ENCODE data around the gene UCHL5. TPM values are rescaled to one million over a fixed set of nuclear protein-coding genes. Genes with fewer than 3 reads are reported as not detected.

UCHL5 gene
- total RNA-seq, 1 donor from 2014 or later, result 25.9 TPM

GRCh38 chr1:193077991-193078390, 18.8 kb upstream of the UCHL5 start:
- Mint-ChIP-seq H3K4me1 (ENCODE audit: low read depth, unreplicated experiment) (no peaks in the 10 kb centered on the region), H3K36me3 (ENCODE audit: unreplicated experiment) (peaks cover 13% of the 10 kb centered on the region), H3K27ac (ENCODE audit: unreplicated experiment) (no peak overlapping the region), H3K9me3 (ENCODE audit: unreplicated experiment) (peaks cover 2% of the 10 kb centered on the region), H3K4me3 (ENCODE audit: unreplicated experiment) (no peak overlapping the region), H3K27me3 (ENCODE audit: unreplicated experiment) (no peaks in the 10 kb centered on the region)
- TF ChIP-seq CTCF (IDR thresholded peaks at IDR 0.05; ENCODE audit: partially characterized antibody, unreplicated experiment), result no peak
- DNase-seq, result no peak

DNA sequence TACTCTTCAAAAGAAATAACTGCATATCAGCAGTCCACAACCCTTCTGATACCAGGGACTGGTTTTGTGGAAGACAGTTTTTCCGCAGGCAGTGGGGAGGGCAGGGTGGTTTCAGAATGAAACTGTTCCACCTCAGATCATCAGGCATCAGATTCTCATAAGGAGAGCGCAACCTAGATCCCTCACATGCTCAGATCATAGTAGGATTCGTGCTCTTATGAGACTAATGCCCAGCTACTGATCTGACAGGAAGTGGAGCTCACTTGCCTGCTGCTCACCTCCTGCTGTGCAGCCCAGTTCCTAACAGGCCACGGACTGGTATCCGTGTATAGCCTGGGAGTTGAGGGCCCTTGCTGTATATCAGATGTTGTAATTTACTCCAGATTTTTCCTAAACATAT, 11.8 kb upstream of the UCHL5 start:
- no peak overlapping the region for H3K4me3 Mint-ChIP-seq (ENCODE audit: unreplicated experiment)
- no peak for TF ChIP-seq CTCF (IDR thresholded peaks at IDR 0.05; ENCODE audit: partially characterized antibody, unreplicated experiment)
- DNase-seq, result no peak
- H3K4me1 Mint-ChIP-seq (ENCODE audit: low read depth, unreplicated experiment), result peaks cover 5% of the 10 kb centered on the region
- no peaks in the 10 kb centered on the region for H3K9me3 Mint-ChIP-seq (ENCODE audit: unreplicated experiment)
- no peaks in the 10 kb centered on the region for H3K27me3 Mint-ChIP-seq (ENCODE audit: unreplicated experiment)
- H3K36me3 Mint-ChIP-seq (ENCODE audit: unreplicated experiment), result no peaks in the 10 kb centered on the region
- no peak overlapping the region for H3K27ac Mint-ChIP-seq (ENCODE audit: unreplicated experiment)

DNA sequence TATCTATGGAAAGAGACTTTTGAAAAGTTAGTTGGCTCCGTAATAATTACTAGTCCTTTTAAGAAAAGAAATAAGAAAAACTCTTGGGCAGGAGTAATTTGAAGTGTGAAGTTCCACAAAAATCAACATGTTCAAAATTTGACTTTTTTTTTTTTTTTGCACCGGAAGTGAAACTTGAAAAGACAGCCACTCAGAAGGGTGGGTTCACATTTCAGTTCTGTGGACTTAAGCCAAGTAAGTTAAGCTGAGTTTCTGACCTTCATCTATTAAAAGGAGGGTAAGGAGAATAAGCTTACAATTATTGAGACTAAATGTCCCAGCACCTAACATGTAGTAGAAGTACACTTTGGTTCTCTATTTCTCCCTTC, 11.2 kb upstream of the UCHL5 start:
- Mint-ChIP-seq H3K27ac (ENCODE audit: unreplicated experiment) (no peak overlapping the region), H3K4me3 (ENCODE audit: unreplicated experiment) (no peak overlapping the region), H3K4me1 (ENCODE audit: low read depth, unreplicated experiment) (peaks cover 5% of the 10 kb centered on the region), H3K27me3 (ENCODE audit: unreplicated experiment) (no peaks in the 10 kb centered on the region), H3K36me3 (ENCODE audit: unreplicated experiment) (no peaks in the 10 kb centered on the region), H3K9me3 (ENCODE audit: unreplicated experiment) (no peaks in the 10 kb centered on the region)
- no peak for TF ChIP-seq CTCF (IDR thresholded peaks at IDR 0.05; ENCODE audit: partially characterized antibody, unreplicated experiment)
- no peak for DNase-seq

DNA sequence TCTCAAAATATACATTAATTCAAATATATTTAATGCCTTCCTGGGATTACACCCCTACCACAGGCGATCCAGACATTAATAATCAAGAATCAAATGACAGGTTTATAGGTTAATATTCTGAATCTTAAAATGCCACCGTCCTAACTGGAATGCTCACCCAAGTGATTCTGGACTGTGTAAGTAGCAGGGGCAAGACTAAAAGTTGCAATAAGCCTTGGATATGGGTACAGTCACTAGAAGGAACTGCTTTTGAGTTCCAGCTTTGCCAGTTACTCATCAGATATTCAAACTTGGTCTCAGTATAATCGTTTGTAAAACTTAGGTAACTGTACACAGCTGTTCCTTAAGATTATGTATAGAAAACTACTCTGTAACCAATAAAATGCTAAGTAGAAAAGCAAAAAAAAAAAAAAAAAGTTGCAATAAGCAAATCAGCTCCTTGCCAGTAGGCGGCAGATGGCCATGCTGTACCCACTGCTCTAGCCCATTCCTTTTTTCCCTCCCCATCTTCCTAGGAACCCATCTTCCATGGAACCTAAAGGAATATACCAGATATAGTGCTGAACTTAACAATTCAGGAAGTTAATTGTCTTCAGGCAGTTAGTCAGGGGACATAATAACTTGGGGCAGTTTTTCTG, 10.7 kb upstream of the UCHL5 start:
- TF ChIP-seq CTCF (IDR thresholded peaks at IDR 0.05; ENCODE audit: partially characterized antibody, unreplicated experiment), result no peak
- no peaks in the 10 kb centered on the region for H3K36me3 Mint-ChIP-seq (ENCODE audit: unreplicated experiment)
- peak; percentile 19 for DNase-seq

DNA sequence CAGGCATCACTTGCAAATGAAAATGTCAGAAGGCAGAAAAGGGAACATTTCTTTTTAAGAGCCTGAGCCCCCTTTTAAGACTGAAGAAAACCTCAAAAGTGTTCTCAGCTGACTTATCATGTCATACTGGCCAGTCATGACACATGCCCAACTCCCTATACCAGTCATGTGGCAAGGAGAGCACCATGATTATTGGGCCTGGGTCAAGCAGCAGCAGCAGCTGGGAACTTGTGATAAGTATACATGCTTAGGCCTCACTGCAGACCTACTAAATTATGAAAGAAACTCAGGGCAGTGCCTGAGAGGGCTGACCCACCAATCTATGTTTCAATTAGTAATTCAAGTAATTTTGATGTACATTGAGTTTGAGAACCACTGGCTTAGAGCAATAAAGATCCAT, 8.9 kb upstream of the UCHL5 start:
- TF ChIP-seq CTCF (IDR thresholded peaks at IDR 0.05; ENCODE audit: partially characterized antibody, unreplicated experiment), result no peak
- H3K4me1 Mint-ChIP-seq (ENCODE audit: low read depth, unreplicated experiment), result peaks cover 7% of the 10 kb centered on the region
- H3K36me3 Mint-ChIP-seq (ENCODE audit: unreplicated experiment), result no peaks in the 10 kb centered on the region
- H3K27me3 Mint-ChIP-seq (ENCODE audit: unreplicated experiment), result no peaks in the 10 kb centered on the region
- H3K9me3 Mint-ChIP-seq (ENCODE audit: unreplicated experiment), result no peaks in the 10 kb centered on the region
- H3K4me3 Mint-ChIP-seq (ENCODE audit: unreplicated experiment), result no peak overlapping the region
- no peak for DNase-seq
- H3K27ac Mint-ChIP-seq (ENCODE audit: unreplicated experiment), result no peak overlapping the region

More for the DNA sequence above, 10.7 kb upstream of the UCHL5 start:
- H3K4me1 Mint-ChIP-seq (ENCODE audit: low read depth, unreplicated experiment), result peaks cover 5% of the 10 kb centered on the region
- H3K9me3 Mint-ChIP-seq (ENCODE audit: unreplicated experiment), result no peaks in the 10 kb centered on the region
- no peak overlapping the region for H3K27ac Mint-ChIP-seq (ENCODE audit: unreplicated experiment)
- no peak overlapping the region for H3K4me3 Mint-ChIP-seq (ENCODE audit: unreplicated experiment)
- H3K27me3 Mint-ChIP-seq (ENCODE audit: unreplicated experiment), result no peaks in the 10 kb centered on the region

Data from glutamatergic neuron (in vitro differentiated cells).